Non-pigmented ciliary epithelial cell (primary cell): Measurements from ENCODE around the gene SRGAP2.
"Not testable (repeated sequence)": the region's sequence is repeated elsewhere in the genome, so short reads cannot be mapped to it uniquely, and the experiment has no call there.

Source experiments
- DNase-seq: peaks from one replicate; pipeline ENCODE4 v3.0.0-alpha.2; 2010; ENCODE audit warnings: low read depth

Gene SRGAP2

DNA sequence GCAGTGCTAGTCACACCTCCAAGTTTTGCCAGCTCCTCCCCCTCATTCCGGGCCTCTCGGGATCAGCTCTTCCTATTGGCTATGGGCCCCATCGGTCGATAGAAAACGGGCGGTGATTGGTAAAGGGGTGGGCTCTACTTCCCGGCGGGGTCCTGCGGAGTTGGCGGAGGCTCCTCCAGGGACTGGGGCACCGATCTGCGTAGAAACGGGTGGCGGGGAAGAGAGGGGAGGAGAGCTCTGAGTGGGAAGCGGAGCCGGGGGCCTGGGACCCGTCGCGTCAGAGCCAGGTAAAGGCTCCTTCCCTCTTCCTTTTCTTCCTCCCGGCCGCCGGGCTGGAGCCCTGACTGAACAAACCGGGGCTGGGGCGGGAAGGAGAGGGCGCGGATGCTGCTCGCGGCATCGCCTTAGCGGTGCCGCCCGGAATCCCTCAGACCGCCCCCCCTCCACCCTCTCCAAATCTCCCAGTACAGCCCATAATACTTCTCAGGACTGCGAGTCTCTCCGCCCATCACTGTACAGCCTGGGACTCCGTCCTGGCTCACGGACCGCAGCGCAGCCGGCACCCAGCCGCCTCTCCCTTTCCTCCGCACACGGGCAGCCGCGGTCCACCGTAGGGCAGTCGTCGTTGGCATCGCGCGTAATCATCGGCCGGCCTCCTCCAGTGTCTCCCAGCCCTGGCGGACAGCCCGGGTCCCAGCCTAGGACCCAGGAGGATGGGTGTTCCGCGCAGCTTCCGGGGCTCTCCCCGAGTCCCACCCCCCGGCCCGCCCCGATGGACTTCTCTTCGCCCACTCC, at the start of gene SRGAP2:
Gene SRGAP2 (plus strand): TSS at position 178 of the 795 bp plus-strand sequence. CDS start 2,430 bp downstream, outside the sequence.
- DNase-seq: not testable (repeated sequence)

DNA sequence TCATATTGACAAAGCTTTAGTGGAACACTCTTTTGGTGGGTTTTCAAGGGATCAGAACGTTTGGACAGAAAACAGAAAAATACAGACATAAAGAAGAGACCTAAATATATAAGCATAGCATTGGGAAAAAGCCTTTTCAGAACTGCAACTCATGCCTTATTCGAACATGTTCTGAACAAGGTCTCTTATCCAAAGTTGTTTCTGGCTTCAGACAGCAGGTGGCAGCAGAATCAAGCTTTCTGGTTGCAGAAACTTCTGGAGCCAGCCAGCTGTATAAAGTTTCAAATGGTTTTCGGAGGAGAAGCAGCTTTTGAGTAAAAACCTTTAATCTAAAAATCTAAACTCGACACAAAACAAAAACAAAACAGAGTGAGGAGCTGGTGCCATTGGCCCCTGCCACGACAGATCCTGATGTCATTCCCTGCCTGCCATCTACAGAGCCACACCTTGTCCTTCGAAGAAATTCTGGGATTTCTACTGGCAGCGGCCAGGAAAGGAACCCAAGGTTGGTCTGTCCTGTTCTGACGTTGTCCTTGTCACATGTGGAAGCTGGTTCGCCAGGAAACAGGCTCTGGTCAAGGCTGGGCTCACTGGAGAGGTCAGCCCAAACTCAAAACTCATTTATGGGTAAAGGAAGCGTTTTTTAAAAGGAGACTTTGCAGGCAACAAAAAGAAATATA, 35.9 kb upstream of the SRGAP2 start:
- not testable (repeated sequence) for DNase-seq

DNA sequence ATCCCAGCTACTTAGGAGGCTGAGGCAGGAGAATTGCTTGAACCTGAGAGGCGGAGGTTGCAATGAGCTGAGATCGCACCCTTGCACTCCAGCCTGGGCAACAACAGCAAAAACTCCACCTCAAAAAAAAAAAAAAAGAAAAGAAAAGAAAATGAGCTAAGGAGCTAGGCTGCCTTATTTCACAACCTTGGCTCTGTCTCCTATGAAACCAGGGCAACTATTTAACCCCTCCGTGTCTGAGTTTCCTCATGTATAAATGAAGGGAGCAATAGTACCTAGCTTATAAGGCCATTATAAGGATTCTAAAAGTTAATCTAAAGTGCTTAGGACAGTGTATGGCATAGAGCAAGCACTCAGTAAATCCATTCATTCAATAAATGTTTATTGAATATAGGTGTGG, 33.5 kb upstream of the SRGAP2 start:
- DNase-seq: not testable (repeated sequence)

DNA sequence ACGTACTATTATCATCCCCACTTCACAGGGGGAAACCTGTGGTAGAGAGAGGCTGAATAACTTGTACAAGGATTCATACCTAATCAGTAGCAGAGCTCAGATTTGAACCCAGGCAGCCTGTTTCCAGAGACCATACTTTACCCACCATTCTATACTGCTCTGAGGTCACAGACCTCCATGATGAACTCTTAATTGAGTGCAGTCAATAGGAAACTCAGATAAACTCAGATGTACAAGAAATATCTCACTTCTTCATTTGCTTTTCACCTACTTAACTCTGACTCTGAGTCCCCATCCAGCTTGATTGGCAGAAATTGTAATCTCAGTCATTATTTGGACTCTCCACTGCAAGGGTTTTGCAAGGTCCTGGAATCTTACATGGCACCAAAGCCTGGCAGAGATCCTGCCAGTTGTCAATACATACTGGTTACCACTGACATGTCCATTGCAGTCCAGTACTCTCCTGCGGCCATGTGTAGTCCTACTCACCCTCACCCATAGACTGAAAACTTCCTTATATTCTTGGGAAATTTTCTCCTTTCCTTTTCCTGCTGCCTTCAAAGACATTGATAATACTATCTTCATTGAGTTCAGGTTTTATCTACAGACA, 30.1 kb upstream of the SRGAP2 start:
- DNase-seq: not testable (repeated sequence)

DNA sequence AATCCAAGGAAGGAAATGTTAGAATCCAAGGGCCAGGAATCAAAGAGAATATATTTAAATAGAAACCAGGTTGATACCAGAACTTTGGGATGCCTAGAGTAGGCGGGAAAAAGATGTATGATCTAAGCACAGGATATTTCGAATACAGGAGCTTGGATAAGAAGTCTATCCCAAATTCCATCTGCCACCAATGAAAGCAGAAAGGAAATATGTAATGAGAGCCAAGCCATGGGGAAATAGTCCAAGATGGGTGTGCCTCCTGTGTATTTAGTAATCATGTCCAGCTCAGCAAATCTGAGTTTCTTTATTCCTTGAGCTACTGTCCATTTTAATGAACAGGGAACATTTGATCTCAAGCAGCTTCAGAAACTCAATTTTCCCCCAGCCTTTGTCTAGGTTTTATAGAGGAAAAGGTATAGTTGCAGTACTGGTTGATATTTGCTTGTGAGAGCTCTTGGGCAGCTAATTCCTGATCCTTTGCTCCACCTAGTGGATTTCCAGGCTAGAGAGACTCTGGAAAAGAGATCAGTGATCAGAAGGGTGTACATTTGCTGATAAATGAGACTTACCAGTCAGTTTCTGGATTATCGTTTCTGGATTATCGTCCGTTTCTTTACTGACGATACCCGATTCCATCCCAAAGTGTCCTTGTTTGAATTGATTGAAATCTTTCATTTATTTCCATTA, 29.0 kb upstream of the SRGAP2 start:
- not testable (repeated sequence) for DNase-seq

DNA sequence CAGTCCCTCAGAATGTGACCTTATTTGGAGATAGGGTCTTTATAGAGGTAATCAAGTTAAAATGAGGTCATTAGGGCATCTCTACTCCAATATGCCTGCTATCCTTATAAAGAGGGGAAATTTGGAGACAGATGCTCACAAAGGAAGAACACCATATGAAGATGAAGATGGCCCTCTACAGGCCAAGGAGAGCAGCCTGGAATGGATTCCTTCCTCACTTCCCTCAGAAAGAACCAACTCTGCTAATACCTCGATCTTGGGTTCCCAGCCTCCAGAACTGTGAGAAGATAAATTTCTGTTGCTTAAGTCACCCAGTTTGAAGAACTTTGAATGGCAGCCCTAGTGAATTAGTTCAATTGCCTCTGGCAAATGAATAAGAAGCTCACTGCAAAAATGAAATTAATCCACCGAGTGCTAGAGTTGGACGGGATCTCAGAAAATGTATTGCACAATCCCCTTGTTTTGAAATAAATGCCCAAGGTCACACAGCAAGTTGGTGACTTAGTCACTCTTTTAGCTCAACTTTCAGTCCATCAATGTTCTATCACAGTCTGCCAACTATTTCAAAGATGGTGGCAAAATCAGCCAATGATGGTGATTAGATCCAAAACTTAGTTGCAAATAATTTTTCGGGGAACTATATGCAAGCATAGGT, 27.8 kb upstream of the SRGAP2 start:
- DNase-seq: not testable (repeated sequence)

DNA sequence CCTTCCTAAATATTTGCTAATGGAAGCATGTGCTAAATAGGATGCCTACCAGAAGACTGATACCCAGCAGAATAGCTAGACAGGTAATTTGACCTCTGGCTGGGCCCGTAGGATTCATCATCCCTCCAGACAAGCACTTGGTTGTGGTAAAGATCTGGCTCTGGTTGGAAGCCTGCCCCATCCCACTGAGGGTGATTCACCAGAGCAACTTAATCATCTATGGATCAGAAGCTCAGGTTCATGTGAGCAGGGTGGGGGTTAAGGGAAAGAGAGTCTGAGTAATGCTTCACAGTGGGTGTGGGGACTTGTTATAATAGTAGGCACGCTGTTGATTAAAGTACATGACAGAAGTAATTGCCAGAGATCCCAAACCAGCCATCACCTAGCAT, 27.2 kb upstream of the SRGAP2 start:
- DNase-seq: not testable (repeated sequence)

DNA sequence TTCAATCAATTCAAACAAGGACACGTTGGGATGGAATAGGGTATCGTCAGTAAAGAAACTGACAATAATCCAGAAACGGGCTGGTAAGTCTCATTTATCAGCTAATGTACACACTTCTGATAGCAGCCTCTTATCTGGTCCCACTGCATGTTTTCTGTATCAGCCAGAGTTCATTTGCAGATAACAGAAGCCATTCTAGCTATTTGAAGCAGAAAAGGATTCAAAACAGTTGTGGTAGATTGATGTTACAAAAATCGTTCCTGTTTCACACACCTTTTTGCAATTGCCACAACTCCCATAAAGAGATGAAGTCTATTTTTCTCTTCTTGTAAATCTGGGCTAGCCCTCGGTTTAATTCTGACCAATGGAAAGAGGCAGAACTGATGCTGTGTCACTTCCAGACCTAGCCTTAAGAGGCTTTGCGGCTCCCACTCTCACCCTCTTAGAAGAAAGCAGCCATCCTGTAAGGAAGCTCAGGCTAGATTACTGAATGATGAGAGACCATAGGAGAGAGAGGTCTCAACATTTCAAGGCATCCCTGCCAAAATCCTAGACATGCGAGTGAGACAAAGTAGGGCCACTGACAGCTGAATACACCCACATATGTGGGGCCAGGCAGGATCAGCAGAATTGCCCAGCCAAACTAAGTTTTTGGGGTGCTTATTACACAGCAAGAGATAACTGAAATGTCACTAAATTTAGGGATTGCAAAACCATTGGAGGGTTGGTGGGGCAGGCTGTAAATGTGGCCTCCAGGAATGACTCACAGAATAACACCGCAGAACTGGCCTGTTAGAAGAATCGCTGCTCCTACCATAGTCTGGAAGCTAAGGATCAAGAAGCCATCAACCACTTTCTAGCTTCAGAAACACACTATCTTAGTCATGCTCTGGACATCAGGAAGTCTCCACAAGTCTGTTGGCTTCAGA, 25.0 kb upstream of the SRGAP2 start:
- DNase-seq: peak; percentile 57

DNA sequence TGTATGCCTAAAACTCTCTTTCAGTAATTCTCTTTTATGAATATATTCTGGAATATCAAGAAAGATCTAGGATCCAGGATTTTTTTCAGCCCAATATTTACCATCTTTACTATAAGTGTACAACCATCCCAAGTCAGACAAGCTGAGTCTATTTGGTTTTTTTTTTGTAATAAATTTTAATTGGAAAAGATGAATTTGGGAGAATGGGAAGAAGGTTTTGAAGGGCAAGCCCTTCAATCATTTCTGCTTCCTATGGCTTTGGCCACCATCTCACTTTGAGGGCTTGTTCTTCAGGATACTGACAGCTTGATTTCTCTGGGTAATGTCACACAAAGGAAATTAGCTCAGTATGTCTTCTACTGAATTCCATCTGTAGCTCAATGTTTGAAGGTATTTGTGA, 23.7 kb upstream of the SRGAP2 start:
- not testable (repeated sequence) for DNase-seq

DNA sequence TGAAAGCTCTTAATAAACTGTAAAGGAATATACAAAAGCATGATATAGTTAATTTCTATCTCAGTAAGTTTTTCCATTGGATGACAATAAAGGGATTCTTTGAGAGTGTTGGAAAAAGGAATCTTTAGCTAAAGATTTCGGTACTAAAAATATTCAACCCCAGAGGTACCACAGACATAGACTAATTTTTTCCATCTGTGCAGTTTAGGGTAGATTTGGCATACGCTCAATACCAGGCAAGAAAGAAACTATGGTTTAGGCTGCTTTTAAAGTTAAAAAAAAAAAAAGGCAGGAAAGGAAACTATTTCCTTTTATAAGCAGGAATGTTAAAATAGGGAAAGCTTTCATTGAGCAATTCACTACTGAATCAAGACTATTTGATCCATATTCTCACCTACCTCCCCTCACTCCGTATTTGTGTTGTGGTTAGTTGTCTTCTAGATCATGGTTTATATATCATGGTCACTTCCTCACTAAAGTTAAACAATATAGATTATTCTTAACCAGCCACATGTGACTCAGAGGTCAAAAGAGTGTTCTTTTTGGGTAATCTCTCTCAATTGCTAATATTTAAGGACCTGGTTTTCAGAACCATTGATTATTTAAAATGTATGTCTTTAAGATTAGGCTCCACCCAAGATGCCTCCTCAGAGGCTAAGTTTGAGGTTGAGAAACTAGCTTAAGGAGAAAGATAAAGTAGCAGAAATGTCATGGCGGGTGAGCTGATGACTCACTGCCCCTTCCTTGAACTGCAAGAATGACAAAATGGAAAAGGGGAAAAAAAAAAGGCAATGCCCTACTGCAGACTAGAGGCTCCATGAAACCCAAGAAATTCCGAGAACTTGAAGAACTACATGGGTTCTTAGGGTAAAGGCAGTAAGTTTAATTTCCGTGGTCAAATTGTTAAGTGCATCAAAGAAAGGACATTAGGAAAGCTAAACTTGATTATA, 20.7 kb upstream of the SRGAP2 start:
- not testable (repeated sequence) for DNase-seq

DNA sequence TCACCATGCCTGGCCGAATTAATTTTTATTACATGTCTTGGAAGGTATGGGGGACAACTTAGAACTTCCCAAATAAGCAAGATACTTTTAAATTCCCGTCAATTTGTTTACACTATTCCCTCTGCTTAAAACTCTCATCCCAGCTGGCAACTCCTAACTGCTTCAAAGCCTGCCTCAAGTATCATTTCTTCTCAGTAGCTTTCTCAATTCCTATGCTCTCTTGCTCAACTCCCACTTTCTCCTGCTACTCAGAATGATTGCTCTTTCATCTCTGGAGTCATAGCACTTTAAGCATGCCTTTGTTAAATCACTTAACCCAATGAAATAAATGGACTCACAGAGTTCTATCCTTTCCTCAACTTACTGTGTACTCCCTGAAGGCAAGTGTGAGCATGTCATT, 19.6 kb upstream of the SRGAP2 start:
- not testable (repeated sequence) for DNase-seq

DNA sequence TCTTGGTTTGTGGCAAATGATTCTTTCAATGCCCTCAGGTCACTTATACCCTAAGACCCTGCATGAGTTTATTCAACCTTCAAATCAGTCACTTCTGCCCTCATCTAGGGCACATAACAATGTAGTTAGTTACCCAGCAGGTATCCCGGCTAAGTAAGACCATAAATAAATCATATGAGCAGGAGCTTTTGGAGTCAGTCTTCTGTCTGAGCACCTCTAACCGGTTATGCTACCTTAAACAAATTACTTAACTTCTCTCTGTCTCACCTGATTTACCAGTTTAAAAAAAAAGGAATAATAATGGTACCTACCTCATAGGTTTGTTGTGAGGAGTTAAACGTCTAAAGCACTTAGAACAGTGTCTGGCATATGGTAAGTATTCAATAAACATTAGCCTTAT, 17.6 kb upstream of the SRGAP2 start:
- not testable (repeated sequence) for DNase-seq

DNA sequence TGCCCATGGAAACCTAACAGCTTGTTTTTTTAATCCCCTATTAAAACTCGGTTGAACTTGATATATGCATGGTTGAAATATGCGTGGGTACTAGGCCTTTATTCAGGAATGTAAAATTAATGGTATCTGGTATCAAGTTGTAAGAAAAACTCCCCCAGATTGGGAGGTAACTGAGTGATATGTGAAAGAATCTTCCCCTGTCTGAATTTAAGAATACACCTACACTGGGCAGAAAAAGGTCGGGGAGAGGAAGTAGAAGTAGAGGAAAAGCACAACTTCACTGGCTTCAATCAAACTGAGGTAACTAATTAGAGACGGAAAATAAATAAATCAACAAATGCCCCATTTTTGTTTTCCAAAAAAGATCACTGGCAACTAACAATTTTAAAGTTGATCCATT, 16.5 kb upstream of the SRGAP2 start:
- not testable (repeated sequence) for DNase-seq

DNA sequence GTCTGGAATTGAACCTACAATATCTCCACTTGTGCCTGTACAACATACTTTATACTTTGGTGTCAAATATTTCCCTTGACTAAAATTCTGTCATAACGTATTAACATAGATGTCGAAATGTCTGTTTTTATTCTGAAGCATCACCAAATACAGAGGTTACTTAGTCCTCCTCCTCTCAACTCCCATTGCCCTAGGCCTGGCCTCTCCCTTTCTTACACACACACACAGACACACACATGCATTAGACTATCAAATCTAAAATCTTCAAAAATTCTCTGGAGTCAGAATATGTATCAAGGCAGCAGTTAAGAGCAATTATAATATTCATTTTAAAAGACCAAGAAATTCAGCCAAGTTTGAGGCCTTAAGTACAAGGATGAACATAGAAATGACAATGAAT, 8.2 kb upstream of the SRGAP2 start:
- not testable (repeated sequence) for DNase-seq

DNA sequence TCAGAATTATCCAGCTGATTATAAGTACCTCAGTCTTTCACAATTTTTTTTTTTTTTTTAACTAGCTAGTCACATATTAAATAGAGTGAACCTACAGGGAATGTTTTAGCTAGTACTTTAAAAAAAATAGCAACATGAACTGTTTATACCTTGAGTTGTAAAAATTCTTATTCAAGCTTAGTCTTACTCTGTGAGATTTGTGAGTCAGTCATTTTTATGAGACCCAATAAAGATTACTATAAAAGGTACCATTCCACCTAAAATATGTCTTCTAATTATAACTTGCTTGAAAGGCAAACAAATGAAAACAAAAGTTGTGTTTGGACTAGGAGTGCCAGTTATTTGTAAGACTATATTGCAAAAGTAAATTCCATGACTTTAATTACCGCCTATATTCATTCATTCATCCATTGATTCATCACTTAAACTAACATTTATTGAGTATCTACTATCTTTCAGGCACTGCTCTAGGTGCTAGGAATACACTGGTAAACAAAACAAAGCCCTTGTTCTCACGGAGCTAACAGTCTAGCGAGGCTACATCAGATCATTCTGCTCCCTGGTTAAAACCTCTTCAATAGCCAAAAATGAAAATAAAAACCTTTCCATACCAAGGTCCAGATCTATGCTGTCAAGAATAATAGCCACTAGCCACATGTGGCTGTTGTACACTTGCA, 6.5 kb upstream of the SRGAP2 start:
- not testable (repeated sequence) for DNase-seq

DNA sequence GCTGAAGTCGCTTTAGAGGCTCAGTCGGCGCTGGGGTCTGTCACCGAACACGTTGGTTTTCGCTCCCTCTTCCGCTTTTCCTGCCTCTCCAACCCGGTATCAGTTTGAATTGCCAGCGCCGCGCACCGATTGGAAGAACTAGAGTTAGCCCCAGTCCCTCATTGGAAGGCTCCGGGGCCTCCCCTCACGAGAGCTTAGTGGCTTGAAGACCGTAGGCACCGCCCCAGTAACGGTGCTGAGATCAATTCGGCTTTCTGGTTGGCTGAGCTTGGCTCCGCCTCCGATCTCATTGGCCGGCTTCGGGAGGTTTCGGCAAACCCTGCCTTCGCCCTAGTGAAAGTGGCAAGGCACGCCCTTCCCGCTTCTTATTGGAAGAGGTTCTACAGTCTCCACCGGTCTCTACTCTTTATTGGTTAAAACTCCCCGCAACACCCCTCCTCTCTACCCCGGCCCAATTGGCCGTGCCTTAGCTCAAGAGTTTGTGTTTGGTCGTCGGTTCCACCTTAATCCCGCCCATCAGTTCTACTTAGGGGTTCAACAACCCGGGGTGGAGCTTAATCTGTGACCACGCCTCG, 465 bp upstream of the SRGAP2 start, which contains the start of gene FAM72A:
Gene FAM72A (minus strand): TSS at position 51 of the 575 bp plus-strand sequence. CDS start 814 bp downstream, outside the sequence.
- peak; percentile 100 for DNase-seq

DNA sequence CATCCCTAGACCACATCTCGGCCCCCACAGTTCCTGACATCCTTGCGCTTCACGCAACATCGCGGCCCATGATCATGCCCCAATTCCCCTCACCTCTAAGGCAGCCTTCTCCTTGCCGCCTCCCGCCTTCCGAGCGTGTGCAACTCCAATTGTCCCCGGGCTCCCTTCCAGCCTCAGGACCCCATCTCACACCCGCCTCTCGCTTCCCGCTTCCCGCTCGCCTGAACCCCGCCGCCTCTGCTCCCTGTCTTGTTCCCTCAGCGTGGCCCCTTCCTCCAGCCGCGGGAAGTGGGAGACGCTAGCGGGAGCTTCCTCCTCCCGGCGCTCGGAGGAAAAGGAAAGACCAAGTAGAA, 794 bp downstream of the SRGAP2 start:
- not testable (repeated sequence) for DNase-seq

DNA sequence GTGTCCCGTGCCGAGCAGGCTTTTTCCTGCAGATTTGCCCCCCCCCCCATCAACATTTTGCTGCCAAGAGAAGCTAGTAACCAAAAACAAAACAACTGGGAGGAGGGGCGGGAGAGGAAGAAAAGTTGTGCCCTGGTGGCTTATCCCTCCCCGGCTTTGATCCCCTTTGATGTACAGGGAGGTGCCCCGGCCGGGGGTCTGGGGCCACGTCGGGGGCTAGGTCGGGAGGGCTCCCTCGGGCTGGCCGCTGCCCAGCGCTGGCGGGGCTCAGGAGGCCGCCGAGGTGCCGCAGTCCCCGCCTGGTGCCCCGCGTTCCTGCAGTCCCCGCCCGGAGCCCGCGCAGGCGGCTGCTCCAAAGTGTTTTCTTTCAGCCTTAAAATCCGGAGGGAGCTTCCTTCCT, 1.5 kb downstream of the SRGAP2 start:
- DNase-seq: not testable (repeated sequence)
